GM23338 (cell line): ENCODE data around the gene SLC8A3. TPM values are rescaled to one million over a fixed set of nuclear protein-coding genes. Genes with fewer than 3 reads are reported as not detected.

ENCODE experiments used
- ATAC-seq: fragments of 200-7000 bp; cut with Tn5 transposase; 3 replicates; pipeline ENCODE4 v1.9.1; 2020
- DNase-seq: peaks from one replicate; pipeline ENCODE4 v3.0.0-alpha.2; 2015; ENCODE audit warnings: low spot score
- H2AFZ ChIP-seq: fragments of 200-600 bp; sonication (generic); 2 replicates; pipeline ENCODE4 v1.8.0; 2016; ENCODE audit warnings: antibody characterized with exemption, mild to moderate bottlenecking, moderate library complexity
- H3F3A ChIP-seq: fragments of 200-600 bp; sonication (generic); replicated peaks from 2 replicates; pipeline ENCODE4 v1.8.0; 2017; ENCODE audit warnings: antibody characterized with exemption, mixed run types, low read depth
- H3K27ac ChIP-seq: fragments of 200-600 bp; sonication (generic); 2 replicates; pipeline ENCODE4 v1.6.1; 2016; ENCODE audit warnings: low read depth
- H3K27me3 ChIP-seq: fragments of 200-600 bp; sonication (generic); 2 replicates; pipeline ENCODE4 v1.8.0; 2016; ENCODE audit warnings: mild to moderate bottlenecking, mixed run types, moderate library complexity; ENCODE audit not compliant: insufficient read depth
- H3K36me3 ChIP-seq: fragments of 200-600 bp; sonication (generic); 2 replicates; pipeline ENCODE4 v1.8.0; 2016; ENCODE audit warnings: mild to moderate bottlenecking; ENCODE audit not compliant: insufficient read depth
- H3K4me1 ChIP-seq: fragments of 200-600 bp; sonication (generic); 2 replicates; pipeline ENCODE4 v1.8.0; 2016; ENCODE audit warnings: mild to moderate bottlenecking, moderate library complexity; ENCODE audit not compliant: insufficient read depth
- H3K4me2 ChIP-seq: fragments of 200-600 bp; sonication (generic); 2 replicates; pipeline ENCODE4 v1.7.1; 2017; ENCODE audit warnings: mixed run types
- H3K4me3 ChIP-seq: fragments of 200-600 bp; sonication (generic); 2 replicates; pipeline ENCODE4 v1.6.1; 2016; ENCODE audit warnings: mixed run types
- H3K79me2 ChIP-seq: fragments of 200-600 bp; sonication (generic); replicated peaks from 2 replicates; pipeline ENCODE4 v1.8.0; 2017; ENCODE audit warnings: mild to moderate bottlenecking; ENCODE audit not compliant: insufficient read depth
- H3K9me2 ChIP-seq: fragments of 200-600 bp; sonication (generic); 2 replicates; pipeline ENCODE4 v1.8.0; 2017; ENCODE audit not compliant: insufficient read depth
- H4K20me1 ChIP-seq: fragments of 200-600 bp; sonication (generic); replicated peaks from 2 replicates; pipeline ENCODE4 v1.8.0; 2017; ENCODE audit warnings: mild to moderate bottlenecking; ENCODE audit not compliant: insufficient read depth
- H3K27ac Mint-ChIP-seq: 2 replicates; pipeline ENCODE4 v1.8.0; 2020; ENCODE audit warnings: inconsistent platforms, mild to moderate bottlenecking, moderate library complexity, mixed read lengths
- H3K27me3 Mint-ChIP-seq: 3 replicates; pipeline ENCODE4 v1.8.0; 2022; ENCODE audit warnings: low read depth, mild to moderate bottlenecking, moderate library complexity, mixed read lengths, inconsistent platforms; ENCODE audit not compliant: insufficient read depth, poor library complexity
- H3K36me3 Mint-ChIP-seq: 3 replicates; pipeline ENCODE4 v1.8.0; 2021; ENCODE audit warnings: low read depth, mild to moderate bottlenecking, inconsistent platforms, moderate library complexity, mixed read lengths
- H3K4me1 Mint-ChIP-seq: 3 replicates; pipeline ENCODE4 v1.8.0; 2020; ENCODE audit warnings: mild to moderate bottlenecking, inconsistent platforms, mixed read lengths
- H3K4me3 Mint-ChIP-seq: 3 replicates; pipeline ENCODE4 v1.8.0; 2021; ENCODE audit warnings: moderate library complexity, mild to moderate bottlenecking, inconsistent platforms, mixed read lengths
- H3K9me3 Mint-ChIP-seq: 3 replicates; pipeline ENCODE4 v1.8.0; 2020; ENCODE audit warnings: moderate library complexity, mild to moderate bottlenecking, inconsistent platforms, mixed read lengths
- CTCF ChIP-seq, 2 experiments: fragments of 200-600 bp in 1 of 2; sonication (generic) in 1 of 2; conservative IDR thresholded peaks; 2 replicates each; pipeline versions ENCODE4 v1.5.1 to v1.6.1; 2016 to 2017; ENCODE audit warnings: antibody characterized with exemption in 2 of 2, low read depth in 2 of 2, mild to moderate bottlenecking in 2 of 2, moderate library complexity in 1 of 2
- EZH2 ChIP-seq: fragments of 200-600 bp; sonication (generic); IDR thresholded peaks from one replicate; pipeline ENCODE4 v1.8.0; 2017; ENCODE audit warnings: antibody characterized with exemption, mild to moderate bottlenecking, low read depth; ENCODE audit not compliant: unreplicated experiment
- JUNB ChIP-seq: IDR thresholded peaks from one replicate; pipeline ENCODE4 v1.6.1; 2016; ENCODE audit warnings: antibody characterized with exemption; ENCODE audit not compliant: unreplicated experiment
- STAT1 ChIP-seq: IDR thresholded peaks from one replicate; pipeline ENCODE4 v1.6.1; 2016; ENCODE audit warnings: antibody characterized with exemption; ENCODE audit not compliant: unreplicated experiment
- ZNF114 ChIP-seq: fragments of 250-450 bp; sonication (Bioruptor Pico); IDR thresholded peaks from 2 replicates; pipeline ENCODE4 v1.5.0; 2020; ENCODE audit warnings: mild to moderate bottlenecking, moderate library complexity
- ZNF331 ChIP-seq: fragments of 250-450 bp; sonication (Bioruptor Pico); IDR thresholded peaks from 2 replicates; pipeline ENCODE4 v1.5.0; 2020; ENCODE audit warnings: low read depth, mild to moderate bottlenecking, moderate library complexity
- polyA plus RNA-seq: library from polyadenylated mRNA; unstranded; fragments of >200 nt; fragmentation: Nextera tagmentation; extraction: Ambion mirVana; gene quantifications from 2 replicates; pipeline ENCODE4 v1.2.1, GENCODE V29; 2016
- total RNA-seq: library from RNA; depleted of rRNA; stranded (reverse); fragments of >200 nt; shearing (Covaris generic); gene quantifications from 2 replicates; pipeline ENCODE4 v1.2.3, GENCODE V29; 2014
- TF ChIP-seq, protein P1 (sequence below): IDR thresholded peaks from 2 replicates; pipeline ENCODE4 v1.6.1; 2016; ENCODE audit warnings: antibody characterized with exemption

SLC8A3 gene
- total and polyA plus RNA-seq, 2 experiments from 2014 or later: 0.82 to 2.0 TPM

- no peak for DNase-seq
- Histone ChIP-seq H3K27me3 (peaks cover 58% of the 10 kb centered on the region), H2AFZ (no peak overlapping the region), H3K9me2 (peaks cover 12% of the 10 kb centered on the region), H4K20me1 (no peaks in the 10 kb centered on the region), H3K79me2 (no peaks in the 10 kb centered on the region), H3F3A (no peaks in the 10 kb centered on the region), H3K27ac (no peak overlapping the region), H3K4me1 (peaks cover 26% of the 10 kb centered on the region), H3K4me2 (peak overlapping the region; percentile 100; the same call in 1 of the 2 replicates), H3K36me3 (no peaks in the 10 kb centered on the region; the same call in 1 of the 2 replicates), H3K4me3 (no peak overlapping the region)
- Mint-ChIP-seq H3K27me3 (peaks cover 44% of the 10 kb centered on the region), H3K4me3 (no peak overlapping the region), H3K9me3 (no peaks in the 10 kb centered on the region; the same call in 2 of the 3 replicates), H3K4me1 (peaks cover 26% of the 10 kb centered on the region), H3K36me3 (no peaks in the 10 kb centered on the region; the same call in 2 of the 3 replicates), H3K27ac (no peak overlapping the region)
- TF ChIP-seq ZNF114 (no peak), EZH2 (no peak), ZNF331 (CRISPR knock-in tag) (no peak), STAT1 (no peak), CTCF (conservative IDR thresholded peaks at IDR 0.05; ENCODE audit: low read depth in 2 of 2) (no peak)
- TF ChIP-seq, protein P1, sequence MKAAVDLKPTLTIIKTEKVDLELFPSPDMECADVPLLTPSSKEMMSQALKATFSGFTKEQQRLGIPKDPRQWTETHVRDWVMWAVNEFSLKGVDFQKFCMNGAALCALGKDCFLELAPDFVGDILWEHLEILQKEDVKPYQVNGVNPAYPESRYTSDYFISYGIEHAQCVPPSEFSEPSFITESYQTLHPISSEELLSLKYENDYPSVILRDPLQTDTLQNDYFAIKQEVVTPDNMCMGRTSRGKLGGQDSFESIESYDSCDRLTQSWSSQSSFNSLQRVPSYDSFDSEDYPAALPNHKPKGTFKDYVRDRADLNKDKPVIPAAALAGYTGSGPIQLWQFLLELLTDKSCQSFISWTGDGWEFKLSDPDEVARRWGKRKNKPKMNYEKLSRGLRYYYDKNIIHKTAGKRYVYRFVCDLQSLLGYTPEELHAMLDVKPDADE: no peak
- no peak for ATAC-seq
Observed at GRCh38 chr14:70190156-70190555, 1.4 kb upstream of the SLC8A3 start.

DNA sequence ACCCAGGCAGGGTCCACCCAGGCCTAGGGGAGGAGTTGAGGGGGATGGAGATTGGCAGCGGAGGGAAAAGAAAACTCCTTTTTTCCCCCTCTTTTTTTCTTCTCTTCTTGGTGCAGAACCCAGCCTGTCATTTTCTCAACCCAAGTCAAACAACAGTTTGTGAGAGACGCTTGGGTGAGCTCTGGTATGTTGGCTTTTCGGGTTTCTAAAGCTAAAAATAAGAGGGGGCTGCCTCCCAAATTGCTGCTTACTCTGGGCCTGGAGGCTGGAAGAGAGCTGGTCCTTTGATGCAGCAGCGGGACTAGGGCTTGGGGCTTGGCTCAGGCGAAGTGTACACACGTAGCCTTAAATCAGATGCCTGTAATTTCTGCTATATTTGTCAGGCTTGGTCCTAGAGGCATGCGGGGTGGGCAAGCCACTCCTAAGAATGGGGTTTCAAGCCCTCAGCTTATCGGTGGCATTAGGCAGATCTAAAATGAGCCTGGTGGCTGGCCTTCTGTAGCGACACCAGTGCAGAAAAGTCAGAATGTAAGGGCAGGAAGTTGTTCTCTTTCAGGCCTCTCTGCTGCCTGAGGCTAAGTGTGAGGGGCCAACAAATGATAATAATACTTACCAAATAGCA lies 816 bp upstream of the SLC8A3 start:
- H3K4me3 Mint-ChIP-seq: peak overlapping the region; percentile 78
- Histone ChIP-seq H3K4me3 (peak overlapping the region; percentile 88), H3K4me2 (peak overlapping the region; percentile 100), H3K27ac (no peak overlapping the region), H3K27me3 (peaks cover 58% of the 10 kb centered on the region), H3F3A (no peaks in the 10 kb centered on the region), H3K9me2 (peaks cover 12% of the 10 kb centered on the region), H3K79me2 (no peaks in the 10 kb centered on the region), H2AFZ (peak overlapping the region; percentile 96), H3K4me1 (peaks cover 26% of the 10 kb centered on the region), H3K36me3 (no peaks in the 10 kb centered on the region; the same call in 1 of the 2 replicates), H4K20me1 (no peaks in the 10 kb centered on the region)
- TF ChIP-seq, protein P1: no peak
- no peak for TF ChIP-seq JUNB
- H3K27me3 Mint-ChIP-seq: peaks cover 44% of the 10 kb centered on the region
- H3K36me3 Mint-ChIP-seq: no peaks in the 10 kb centered on the region; the same call in 2 of the 3 replicates
- ATAC-seq (peak; percentile 2; the same call in 1 of the 3 replicates), DNase-seq (peak; percentile 24)
- peaks cover 26% of the 10 kb centered on the region for H3K4me1 Mint-ChIP-seq
- H3K9me3 Mint-ChIP-seq: no peaks in the 10 kb centered on the region; the same call in 2 of the 3 replicates
- H3K27ac Mint-ChIP-seq: no peak overlapping the region
